Kasumi-1 (cell line): ENCODE results near the gene PRUNE1.

Source experiments
- DNase-seq, 2 experiments: peaks; one replicate each; lab custom pipeline; 2025; lab: John Stamatoyannopoulos, UW

PRUNE1 gene, protein sequence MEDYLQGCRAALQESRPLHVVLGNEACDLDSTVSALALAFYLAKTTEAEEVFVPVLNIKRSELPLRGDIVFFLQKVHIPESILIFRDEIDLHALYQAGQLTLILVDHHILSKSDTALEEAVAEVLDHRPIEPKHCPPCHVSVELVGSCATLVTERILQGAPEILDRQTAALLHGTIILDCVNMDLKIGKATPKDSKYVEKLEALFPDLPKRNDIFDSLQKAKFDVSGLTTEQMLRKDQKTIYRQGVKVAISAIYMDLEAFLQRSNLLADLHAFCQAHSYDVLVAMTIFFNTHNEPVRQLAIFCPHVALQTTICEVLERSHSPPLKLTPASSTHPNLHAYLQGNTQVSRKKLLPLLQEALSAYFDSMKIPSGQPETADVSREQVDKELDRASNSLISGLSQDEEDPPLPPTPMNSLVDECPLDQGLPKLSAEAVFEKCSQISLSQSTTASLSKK

DNA sequence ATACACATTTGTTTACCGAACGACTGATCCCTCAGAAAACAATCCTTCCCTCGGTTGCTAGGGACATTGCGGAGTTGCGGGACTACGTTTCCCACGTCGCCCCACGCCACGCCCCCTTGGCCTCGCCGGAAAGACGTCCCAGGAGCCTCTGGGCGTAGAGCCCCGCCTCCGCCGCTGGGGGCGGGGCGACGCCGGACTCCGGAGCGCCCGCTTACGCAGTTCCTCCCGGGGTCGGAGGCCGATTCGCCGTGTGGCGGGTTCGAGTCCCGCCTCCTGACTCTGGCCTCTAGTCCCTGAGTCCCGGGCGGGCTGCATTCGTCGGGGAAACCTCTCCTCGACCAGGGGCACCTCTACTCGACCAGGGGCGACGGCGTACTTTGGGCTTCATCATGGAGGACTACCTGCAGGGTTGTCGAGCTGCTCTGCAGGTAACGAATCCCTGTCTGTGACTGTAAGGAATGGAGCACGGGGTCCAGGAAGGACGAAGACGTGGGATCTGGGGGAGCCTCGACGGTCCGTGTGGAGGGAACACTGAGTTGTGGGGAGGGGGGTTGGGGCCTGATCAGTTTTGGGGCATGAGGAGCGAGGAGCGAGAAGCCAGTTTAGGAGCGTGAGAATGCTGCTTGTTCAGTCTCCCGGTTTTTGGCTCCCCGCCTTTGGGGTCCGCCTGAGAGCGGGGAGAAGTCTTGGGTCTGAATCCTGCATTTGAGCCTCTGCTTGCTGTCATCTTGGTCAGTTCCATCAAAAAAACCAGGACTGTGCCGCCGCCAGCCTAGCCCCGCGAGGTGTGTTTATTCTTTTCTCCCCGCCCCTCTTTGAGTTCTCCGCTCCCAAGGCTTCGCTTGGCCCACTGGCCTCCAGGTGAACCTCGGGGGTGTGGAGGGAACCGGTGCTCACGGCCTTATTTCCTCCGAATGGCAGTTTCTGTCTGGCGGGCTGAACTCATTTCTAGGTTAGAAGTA lies at the start of gene PRUNE1:
Gene PRUNE1, plus strand, starts transcription at position 206 of the 962 bp plus-strand sequence. Its CDS starts 184 bp downstream, at position 390.
- DNase-seq: peak; percentile 90 to 94

DNA sequence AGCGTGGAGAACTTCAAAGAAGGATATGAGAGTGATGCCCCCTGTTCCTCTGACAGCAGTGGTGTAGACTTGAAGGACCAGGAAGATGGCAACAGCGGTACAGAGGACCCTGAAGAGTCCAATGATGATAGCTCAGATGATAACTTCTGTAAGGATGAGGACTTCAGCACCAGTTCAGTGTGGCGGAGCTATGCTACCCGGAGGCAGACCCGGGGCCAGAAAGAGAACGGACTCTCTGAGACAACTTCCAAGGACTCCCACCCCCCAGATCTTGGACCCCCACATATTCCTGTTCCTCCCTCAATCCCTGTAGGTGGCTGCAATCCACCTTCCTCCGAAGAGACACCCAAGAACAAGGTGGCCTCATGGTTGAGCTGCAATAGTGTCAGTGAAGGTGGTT lies 47.6 kb upstream of the PRUNE1 start:
- DNase-seq: no peak

DNA sequence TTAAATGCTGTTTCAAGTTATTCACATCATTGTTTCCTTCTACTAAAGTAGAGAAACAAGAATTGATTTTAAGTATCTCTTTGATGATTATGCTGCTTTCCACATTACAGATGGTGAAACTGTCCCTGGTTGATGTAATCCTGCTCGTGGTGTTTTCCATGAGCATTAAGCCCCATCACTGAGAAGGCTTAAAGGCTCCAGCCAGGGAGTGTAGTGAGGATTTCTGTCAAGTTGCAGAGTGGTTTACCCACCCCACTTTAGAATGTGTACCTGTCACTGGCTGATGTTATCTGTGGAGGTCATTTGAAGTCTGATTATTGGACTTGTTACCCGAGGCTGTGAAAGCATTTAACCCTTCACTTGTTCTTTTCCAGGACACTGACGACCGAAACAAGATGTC lies 46.5 kb upstream of the PRUNE1 start:
- DNase-seq: no peak

DNA sequence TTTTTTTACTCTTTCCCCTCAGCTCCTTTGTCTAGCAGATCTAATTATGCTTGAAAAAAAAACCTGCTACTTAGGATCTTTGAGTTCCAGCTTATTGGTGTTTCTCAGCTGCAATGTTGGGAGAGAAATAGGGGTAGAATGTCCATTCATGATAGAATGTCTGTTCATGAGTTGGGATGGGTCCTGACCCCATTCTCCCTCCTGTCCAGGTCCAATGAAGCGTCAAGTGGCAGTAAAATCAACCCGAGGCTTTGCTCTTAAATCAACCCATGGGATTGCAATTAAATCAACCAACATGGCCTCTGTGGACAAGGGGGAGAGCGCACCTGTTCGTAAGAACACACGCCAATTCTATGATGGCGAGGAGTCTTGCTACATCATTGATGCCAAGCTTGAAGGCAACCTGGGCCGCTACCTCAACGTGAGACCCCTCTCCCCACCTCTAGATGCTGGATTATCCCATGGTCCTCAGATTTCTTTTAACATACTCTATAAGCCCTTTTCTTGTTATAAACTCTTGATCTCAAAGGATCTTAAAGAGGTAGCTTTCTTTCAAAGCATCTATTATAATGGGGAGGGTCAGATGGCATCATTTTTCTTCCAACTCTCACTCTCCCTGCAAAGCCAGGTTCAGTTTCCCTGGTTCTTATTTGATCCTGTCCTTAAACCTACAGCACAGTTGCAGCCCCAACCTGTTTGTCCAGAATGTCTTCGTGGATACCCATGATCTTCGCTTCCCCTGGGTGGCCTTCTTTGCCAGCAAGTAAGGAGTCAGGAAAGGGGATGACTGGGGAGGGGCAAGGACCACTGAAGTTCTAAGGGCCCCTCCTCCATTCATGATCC lies 44.7 kb upstream of the PRUNE1 start:
- DNase-seq: no peak

DNA sequence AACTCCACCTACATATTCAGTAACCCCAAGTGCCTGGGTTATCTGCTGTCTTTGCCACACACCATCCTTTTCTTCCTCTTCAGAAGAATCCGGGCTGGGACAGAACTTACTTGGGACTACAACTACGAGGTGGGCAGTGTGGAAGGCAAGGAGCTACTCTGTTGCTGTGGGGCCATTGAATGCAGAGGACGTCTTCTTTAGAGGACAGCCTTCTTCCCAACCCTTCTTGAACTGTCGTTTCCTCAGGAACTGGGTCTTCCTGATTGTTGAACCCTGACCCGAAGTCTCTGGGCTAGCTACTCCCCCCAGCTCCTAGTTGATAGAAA lies 44.1 kb upstream of the PRUNE1 start:
- no peak for DNase-seq

DNA sequence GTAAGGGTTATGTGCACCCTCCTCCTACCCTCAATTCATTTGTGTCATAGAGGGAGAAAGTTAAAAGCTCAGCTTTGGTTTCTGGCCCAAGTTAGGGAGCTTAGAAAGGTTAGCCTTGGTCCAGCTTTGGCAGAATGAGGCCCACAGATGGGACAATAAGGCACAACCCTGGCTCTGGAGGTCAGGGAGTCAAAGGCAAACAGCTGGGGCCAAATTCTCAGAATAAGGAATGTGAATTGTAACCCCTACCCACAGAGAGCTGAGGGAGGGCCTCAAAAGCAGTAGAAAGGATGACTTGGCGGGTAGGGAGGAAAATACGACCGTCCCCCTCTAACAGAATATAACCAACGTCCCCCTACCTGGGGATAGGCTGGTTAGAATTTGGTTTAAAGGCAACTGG lies 42.6 kb upstream of the PRUNE1 start:
- no peak for DNase-seq

DNA sequence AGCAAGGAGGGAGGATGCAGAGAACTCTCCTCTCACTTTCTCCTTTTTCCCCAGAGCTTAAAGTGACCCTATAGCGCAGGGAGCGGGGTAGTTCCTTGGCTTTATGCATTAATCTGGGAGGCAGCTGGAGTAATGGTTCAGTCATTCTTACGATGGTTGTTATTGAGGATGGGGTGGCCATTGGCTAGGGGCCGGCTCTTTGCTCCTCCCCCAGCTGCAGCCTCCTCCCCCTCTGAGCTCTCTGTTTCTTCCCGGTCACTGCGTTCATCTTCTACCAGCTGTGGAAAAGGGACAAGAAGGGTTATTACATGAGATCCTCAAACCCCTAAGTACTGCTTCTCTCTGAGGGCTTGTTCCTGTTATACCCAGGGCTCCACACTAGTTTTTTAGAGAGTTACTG lies 42.2 kb upstream of the PRUNE1 start:
- DNase-seq: no peak

DNA sequence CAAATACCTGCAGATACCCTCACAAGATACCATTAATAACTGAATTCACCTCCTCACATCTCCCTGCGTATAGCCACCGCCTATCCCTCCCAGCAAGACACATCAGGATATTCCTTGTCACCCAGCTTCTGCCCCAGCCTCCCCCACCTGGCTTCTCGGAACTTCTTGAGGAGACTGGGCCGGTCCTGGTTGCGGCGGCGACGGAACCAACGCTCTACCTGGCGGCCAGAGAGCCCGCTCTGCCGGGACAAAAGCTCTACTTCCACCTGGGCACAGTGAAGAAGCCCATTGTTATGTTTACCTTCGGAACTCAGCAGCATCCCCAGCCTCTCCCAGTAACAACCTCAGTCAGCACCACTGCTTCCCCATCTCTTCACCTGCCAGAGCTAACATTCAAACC lies 40.3 kb upstream of the PRUNE1 start:
- no peak for DNase-seq

DNA sequence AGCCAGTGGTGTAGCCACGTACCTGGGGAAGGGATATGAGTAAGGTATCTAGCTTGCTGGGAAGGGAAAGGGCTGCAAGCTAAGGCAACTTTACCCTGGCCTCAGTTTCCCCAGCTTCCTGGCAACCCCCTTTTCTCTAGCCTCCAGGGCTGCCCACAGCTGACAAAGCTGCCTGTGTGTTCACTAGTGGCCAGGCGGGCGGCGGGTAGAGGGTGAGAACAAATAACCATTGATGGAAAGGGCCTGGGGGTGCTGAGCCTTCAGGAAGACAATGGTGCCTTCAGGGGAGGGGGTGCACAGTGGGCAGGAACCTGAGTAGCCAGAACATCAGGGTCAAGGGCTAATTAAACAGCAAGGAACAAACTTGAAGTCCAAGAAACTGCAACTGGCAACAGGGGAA lies 39.8 kb upstream of the PRUNE1 start:
- DNase-seq: no peak

DNA sequence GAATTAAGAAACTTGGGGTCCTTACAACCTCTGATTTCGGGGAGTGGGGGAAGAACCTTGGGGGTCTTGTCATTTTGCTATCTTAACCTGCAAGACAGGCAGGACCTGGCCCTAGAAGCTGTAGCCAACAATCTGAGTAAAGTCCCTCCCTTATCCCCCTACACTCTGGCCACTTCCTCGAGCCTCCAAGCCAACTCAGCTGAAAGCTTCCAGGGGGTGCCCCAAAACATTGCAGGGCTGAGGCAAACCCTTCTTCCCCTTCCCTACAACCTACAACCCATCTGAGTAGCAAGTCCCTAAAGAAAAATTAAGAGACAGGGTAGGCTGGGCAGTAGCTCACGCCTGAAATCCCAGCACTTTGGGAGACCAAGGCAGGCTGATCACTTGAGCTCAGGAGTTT lies 38.6 kb upstream of the PRUNE1 start:
- no peak for DNase-seq

DNA sequence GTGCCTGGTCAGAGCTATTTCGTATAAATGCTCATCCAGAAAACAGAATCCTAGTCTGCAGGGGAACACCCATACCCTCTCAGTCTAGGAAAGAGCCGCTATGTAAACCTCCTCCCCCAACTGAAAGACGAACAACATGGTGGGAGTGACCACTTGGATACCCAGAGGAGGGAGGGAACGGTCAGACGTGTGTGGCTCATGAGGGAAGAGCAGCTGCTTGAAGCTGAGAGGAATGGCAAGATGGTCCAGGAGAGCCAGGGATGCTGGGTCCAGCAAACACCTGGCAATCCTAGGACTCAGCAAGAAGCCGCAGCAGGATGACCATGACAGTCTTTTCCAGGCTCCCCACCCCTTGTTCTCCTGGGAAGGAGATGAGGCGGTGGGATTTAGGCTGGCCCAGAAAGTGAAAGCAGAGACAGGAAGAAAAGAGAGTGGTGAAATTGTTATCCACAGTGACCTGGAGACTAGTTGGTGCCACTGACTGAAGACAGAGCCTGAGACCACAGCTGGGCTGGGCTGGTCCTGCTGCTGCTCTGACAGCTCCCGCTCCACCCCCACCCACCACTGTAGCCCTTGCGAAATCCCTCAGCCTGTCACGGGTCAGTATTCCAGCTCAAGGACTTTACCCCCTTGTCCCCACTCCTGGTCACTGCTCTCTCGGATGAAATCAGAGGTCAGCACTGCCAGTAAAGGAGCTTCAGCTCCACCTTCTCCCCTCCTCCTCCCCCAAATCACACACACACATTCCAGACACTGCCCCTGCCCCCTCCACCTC lies 37.3 kb upstream of the PRUNE1 start:
- no peak for DNase-seq

DNA sequence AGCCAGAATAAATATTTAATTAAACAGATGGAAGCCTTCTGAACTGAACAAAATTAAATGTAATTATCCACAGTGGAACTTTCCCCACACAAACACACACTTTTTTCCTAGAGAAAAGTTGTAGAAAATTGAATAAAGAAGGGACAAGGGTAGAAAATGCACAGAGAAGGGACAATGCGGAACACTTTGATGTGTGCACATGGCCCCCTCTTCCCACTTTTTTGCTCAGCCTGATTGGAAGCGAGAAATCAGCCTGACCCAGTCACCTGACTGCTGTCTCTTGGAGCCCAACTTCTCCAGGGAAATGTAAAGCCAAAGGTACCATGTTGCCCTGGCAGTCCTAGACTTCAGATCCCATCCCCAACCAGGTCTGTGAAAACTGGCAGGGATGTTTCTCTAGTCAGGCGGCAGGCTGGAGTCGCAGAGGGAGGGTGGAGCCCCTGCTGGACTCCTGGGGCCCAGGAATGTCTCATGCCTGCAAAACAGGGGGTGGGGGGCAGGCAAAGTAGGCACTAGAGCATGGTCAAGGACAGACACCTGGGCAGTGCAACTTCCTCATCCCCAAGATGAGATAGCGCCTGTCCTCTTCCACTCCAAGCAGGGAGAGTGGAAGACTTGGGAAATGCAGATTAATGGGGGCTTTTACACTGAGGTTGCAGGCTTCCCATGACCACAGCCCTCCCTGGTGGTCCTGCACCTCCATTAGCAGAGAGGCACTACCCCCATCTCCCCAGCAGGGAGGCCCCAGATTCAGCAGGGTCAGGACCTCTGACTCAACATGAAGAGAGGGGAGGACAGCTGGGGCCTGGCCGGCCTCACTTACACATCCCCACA lies 36.4 kb upstream of the PRUNE1 start:
- no peak for DNase-seq

DNA sequence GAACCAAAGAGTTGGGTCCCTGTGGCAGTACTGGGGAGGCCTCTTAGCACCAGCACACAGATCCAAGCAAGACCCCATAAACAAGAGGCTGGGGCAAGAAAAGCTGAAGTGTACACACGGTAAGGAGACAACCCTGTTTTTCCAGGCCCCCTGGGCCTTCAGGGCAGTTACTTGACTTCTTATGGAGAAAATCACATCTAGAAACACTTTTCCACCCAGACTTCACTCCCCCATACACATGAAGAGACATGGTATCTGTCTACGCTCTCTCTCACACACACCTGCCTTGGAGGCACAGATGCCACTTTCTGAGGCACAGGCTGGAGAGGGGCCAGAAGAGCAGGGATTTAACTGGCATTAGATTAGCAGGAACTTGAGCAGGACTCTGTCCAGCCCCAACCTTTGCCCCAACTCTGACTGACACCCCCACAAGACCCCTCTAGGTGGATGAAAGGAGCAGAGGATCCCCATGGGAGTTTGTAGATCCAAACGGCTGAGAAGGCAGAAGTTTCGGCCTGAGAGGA lies 35.8 kb upstream of the PRUNE1 start:
- no peak for DNase-seq

DNA sequence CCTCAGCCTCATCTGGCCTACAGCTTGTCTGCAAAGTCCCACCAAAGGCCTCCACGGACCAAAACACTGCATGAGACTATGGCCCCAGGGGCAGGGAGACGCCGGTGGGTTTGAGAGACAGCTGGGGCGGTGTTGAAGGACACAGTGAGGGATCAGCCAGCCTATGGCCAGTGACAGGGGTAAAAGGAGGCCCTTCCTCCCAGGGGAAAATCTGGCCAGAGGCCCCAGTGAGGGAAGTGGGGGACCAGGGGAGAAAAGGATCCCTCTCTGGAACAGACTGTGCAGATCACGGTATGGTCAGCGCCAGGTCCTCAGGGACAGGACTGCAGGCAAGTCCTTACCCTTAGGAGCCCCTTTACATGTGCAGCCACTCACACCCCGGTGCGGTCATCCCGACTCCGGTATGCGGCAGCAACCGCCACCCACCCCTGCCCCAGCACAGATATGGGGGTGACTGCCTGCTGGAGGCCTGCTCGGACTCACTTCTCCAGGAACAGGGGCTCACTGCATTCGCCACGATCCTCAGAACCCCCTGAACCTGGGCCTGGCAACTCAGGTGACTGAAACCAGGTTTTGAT lies 34.9 kb upstream of the PRUNE1 start:
- no peak for DNase-seq

DNA sequence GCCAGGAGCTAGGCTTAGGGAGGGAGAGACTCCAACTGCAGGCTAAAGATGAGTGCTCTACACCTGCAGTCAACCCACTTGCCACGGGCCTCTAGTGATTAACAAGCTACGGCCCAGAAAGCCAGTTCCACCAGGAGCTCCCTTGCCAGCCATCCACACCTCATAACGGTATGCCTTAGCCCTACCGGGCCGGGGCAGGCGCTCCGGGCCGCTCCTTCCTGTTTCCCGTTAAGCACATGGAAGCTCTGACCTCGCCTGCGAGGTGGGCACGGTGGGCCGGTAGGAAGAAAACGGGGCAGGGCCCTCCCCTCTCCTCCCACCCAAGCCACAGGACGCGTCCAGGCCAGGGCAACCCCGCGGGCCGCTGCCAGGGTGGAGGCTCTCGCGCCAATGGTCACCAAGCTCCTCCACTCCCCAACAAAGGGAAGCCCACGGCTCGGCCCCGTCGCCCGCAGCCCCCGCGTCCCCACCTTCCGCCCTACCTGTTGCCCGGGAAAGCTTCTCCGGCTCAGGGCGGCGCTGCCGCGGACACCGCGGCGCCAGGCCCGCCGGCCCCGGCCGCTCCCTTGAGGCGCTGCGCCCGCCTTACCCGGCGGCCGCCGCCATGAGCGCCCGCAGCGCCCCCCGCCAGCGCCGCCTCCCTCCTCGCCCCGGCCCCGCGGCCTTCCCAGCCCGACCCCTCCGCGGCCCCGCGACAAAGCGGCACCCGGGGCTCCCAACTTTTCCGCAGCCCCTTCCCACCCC lies 34.2 kb upstream of the PRUNE1 start:
- peak; percentile 28 to 44 for DNase-seq

DNA sequence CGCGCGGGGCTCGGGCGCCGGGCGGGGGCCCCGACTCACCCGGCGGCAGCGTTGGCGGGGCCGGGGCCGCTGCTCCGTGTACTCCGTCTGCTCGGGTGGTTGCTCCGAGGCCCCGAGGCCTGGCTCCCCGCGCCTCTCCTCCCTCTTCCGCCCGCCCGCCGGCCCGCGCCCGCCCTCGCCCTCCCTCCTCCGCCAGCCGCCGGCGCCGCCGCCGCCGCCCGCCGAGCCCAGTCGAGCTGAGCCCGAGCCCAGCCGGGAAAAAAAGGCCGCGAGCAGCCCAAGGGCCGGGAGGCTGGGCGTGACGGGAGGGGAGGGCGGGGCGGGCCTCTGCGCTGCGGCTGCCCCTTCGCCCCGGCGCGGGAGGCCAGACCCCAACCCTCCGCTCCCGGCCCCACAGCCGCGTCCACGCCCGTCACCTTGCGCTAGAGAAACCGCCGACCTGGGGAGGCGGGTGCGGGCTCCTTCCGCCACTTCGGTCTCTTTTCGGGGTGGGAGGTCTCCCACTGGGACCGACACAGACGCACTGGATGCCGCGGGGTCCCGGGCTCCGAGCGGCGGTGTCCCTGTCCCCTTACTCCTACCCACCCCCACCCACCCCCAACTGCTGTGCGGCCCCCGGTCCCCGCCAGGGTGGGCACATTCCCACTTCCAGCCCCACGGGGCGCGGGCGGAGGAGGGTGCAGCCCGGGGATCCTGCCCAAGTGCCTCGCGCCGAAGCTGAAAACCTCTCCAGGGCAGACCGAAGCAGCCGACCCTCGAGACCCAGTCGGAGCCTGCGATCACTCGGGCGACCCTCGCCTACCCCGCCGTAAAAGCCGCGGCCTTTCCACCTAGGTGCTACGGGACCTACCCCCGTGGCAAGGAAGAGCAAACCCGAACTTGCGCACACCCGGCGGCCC lies 33.4 kb upstream of the PRUNE1 start, which contains the start of gene CERS2:
Gene CERS2, minus strand, starts transcription at position 256 of the 899 bp plus-strand sequence. CDS start 5,745 bp downstream, outside the sequence.
- peak; percentile 42 to 50 for DNase-seq

DNA sequence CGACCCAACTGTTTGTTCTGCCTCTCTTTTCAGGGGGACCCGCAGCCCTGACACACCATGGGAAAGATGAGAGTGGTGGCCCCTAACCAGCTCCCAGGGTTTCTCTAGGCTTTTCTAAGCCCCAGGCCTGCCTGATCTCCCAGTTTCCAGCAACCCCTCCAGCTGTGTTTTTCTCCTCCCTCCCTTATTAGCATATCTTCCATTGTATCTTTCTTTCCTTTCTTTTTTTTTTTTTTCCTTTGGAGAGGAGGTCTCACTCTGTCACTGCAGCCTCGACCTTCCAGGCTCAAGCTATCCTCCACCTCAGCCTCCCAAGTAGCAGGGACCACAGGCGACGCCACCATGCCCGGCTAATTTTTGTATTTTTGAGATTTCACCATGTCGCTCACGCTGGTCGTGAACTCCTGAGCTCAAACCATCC lies 31.8 kb upstream of the PRUNE1 start:
- DNase-seq: no peak
